HepG2 (cell line): ENCODE results near the gene TCF23. TPM values are rescaled to one million over a fixed set of nuclear protein-coding genes. Genes with fewer than 3 reads are reported as not detected.

Experiments used
- AGO2 ChIP-seq: fragments of 200-400 bp; formaldehyde crosslinking; optimal IDR thresholded peaks from 2 replicates; pipeline ENCODE3; 2017; ENCODE audit warnings: mild to moderate bottlenecking, low read depth, low read length, moderate library complexity
- KLF9 ChIP-seq: IDR thresholded peaks from 2 replicates; pipeline ENCODE4 v1.6.1; 2016; ENCODE audit warnings: low read depth
- MEF2D ChIP-seq: sonication (generic); formaldehyde crosslinking; IDR thresholded peaks from 2 replicates; pipeline ENCODE4 v1.5.1; 2020; ENCODE audit warnings: mild to moderate bottlenecking, missing genetic modification reagents
- PLSCR1 ChIP-seq: sonication (generic); formaldehyde crosslinking; IDR thresholded peaks from 2 replicates; pipeline ENCODE4 v1.5.0; 2020; ENCODE audit warnings: missing genetic modification reagents, mild to moderate bottlenecking, borderline replicate concordance
- PREB ChIP-seq: sonication (generic); formaldehyde crosslinking; IDR thresholded peaks from 2 replicates; pipeline ENCODE4 v1.4.0; 2020; ENCODE audit warnings: missing genetic modification reagents
- RFX3 ChIP-seq: IDR thresholded peaks from 2 replicates; pipeline ENCODE4 v1.6.1; 2016; ENCODE audit warnings: missing biosample characterization, missing genetic modification reagents
- TAF1 ChIP-seq: sonication (generic); formaldehyde crosslinking; IDR thresholded peaks from 2 replicates; pipeline ENCODE4 v1.4.0; 2020; ENCODE audit warnings: missing genetic modification reagents
- THYN1 ChIP-seq: sonication (generic); formaldehyde crosslinking; IDR thresholded peaks from 2 replicates; pipeline ENCODE4 v1.8.1; 2023; ENCODE audit warnings: low read depth, mild to moderate bottlenecking, moderate library complexity, missing genetic modification reagents, borderline replicate concordance
- TSC22D2 ChIP-seq: sonication (generic); formaldehyde crosslinking; IDR thresholded peaks from 2 replicates; pipeline ENCODE4 v1.5.1; 2020; ENCODE audit warnings: missing genetic modification reagents, mild to moderate bottlenecking, borderline replicate concordance
- ZBTB1 ChIP-seq: sonication (generic); formaldehyde crosslinking; IDR thresholded peaks from 2 replicates; pipeline ENCODE4 v1.4.0; 2020; ENCODE audit warnings: missing genetic modification reagents, borderline replicate concordance
- ZHX2 ChIP-seq, 2 experiments: sonication (generic) in 1 of 2; formaldehyde crosslinking in 1 of 2; IDR thresholded peaks; 2 replicates each; pipeline versions ENCODE4 v1.6.1 to v1.9.0; 2014 to 2022; ENCODE audit warnings: antibody characterized with exemption in 1 of 2, borderline replicate concordance in 1 of 2, inconsistent platforms in 1 of 2, low read depth in 1 of 2, missing genetic modification reagents in 1 of 2
- ZNF350 ChIP-seq: sonication (generic); formaldehyde crosslinking; IDR thresholded peaks from 2 replicates; pipeline ENCODE4 v1.4.0; 2020; ENCODE audit warnings: mild to moderate bottlenecking, low read depth, missing genetic modification reagents, borderline replicate concordance
- ZNF512 ChIP-seq: sonication (generic); formaldehyde crosslinking; IDR thresholded peaks from 2 replicates; pipeline ENCODE4 v1.4.0; 2020; ENCODE audit warnings: mild to moderate bottlenecking, missing genetic modification reagents
- ZNF513 ChIP-seq: sonication (generic); formaldehyde crosslinking; conservative IDR thresholded peaks from 2 replicates; pipeline ENCODE4 v1.5.0; 2020; ENCODE audit warnings: missing genetic modification reagents
- ZNF691 ChIP-seq: sonication (generic); formaldehyde crosslinking; IDR thresholded peaks from 2 replicates; pipeline ENCODE4 v1.4.0; 2020; ENCODE audit warnings: missing genetic modification reagents, low read depth, mild to moderate bottlenecking, borderline replicate concordance
- ZNF737 ChIP-seq: sonication (generic); formaldehyde crosslinking; IDR thresholded peaks from 2 replicates; pipeline ENCODE4 v1.5.0; 2020; ENCODE audit warnings: missing genetic modification reagents, mild to moderate bottlenecking, borderline replicate concordance
- polyA plus RNA-seq, 8 experiments: library from polyadenylated mRNA; depleted of rRNA in 3 of 8; stranded (reverse) in 7 of 8; unstranded in 1 of 8; fragments of >200 nt; fragmentation: Illumina TruSeq in 4 of 8; extraction: Trizol in 4 of 8; gene quantifications; 2 replicates each; pipeline versions ENCODE4 v1.2.1 to v1.2.3, GENCODE V29; 2011 to 2016; ENCODE audit warnings: low read depth in 4 of 8, missing spikeins in 1 of 8, mixed read lengths in 1 of 8; ENCODE audit not compliant: insufficient read depth in 1 of 8
- total RNA-seq, 5 experiments: library from RNA; depleted of rRNA; stranded (reverse); fragments of >200 nt; fragmentation: Illumina TruSeq; extraction: Trizol; gene quantifications; 2 replicates each; pipeline ENCODE4 v1.2.3, GENCODE V29; 2016; ENCODE audit warnings: low read depth in 1 of 5

The TCF23 gene
- total and polyA plus RNA-seq, 2 of the 13 experiments (the other 11 are each of a cell fraction or from before 2014, with no cell fraction given): 0.02 to 1.4 TPM

- TF ChIP-seq ZNF512 (CRISPR knock-in tag) (no peak), TSC22D2 (CRISPR knock-in tag) (no peak), PREB (CRISPR knock-in tag) (no peak), TAF1 (CRISPR knock-in tag) (no peak), PLSCR1 (CRISPR knock-in tag) (no peak), ZNF691 (CRISPR knock-in tag) (peak; percentile 29; the same call in 1 of the 2 replicates), ZHX2 (IDR thresholded peaks at IDR 0.05; ENCODE audit: low read depth) (no peak), ZHX2 (CRISPR knock-in tag; IDR thresholded peaks at IDR 0.05; ENCODE audit: borderline replicate concordance) (no peak), ZNF350 (CRISPR knock-in tag) (peak; percentile 51; the same call in 1 of the 2 replicates), ZBTB1 (no peak), RFX3 (CRISPR knock-in tag) (no peak), ZNF737 (CRISPR knock-in tag) (no peak), KLF9 (CRISPR knock-in tag) (no peak), AGO2 (no peak), THYN1 (CRISPR knock-in tag) (no peak), MEF2D (CRISPR knock-in tag) (no peak; the same call in 1 of the 2 replicates), ZNF513 (no peak)
These were observed 3.4 kb downstream of the TCF23 start (continued) for GRCh38 chr2:27152102-27152795.
